H1 (cell line): ENCODE data around the gene ABHD2. TPM values are rescaled to one million over a fixed set of nuclear protein-coding genes. Genes with fewer than 3 reads are reported as not detected.

Experiments used
- CTCF ChIA-PET: fragments of 300-600 bp; sonication (Branson Sonifier 250); formaldehyde crosslinking; loops from one replicate; lab custom pipeline; 2021; ENCODE audit not compliant: partially characterized antibody; lab: Charles Lee
- POLR2A ChIA-PET: fragments of 300-600 bp; sonication (Branson Sonifier 250); formaldehyde crosslinking; loops from one replicate; lab custom pipeline; 2021; ENCODE audit warnings: inconsistent platforms; ENCODE audit not compliant: partially characterized antibody; lab: Charles Lee
- DNase-seq, 2 experiments: peaks; one replicate each; pipeline versions ENCODE4 v3.0.0 to v3.0.0-alpha.2; 2010 to 2022; ENCODE audit warnings: low spot score in 2 of 2, low read depth in 1 of 2, mixed read lengths in 1 of 2
- FAIRE-seq: peaks from 2 replicates; lab custom pipeline; 2011; peaks lifted over from hg19 to GRCh38; lab: Jason Lieb, UNC
- H2AFZ ChIP-seq: 2 replicates; pipeline ENCODE4 v1.8.1; 2012; ENCODE audit warnings: low read length, inconsistent platforms
- H2AK5ac ChIP-seq: 2 replicates; pipeline ENCODE4 v1.6.1; 2013; ENCODE audit warnings: low read depth, low read length
- H2BK120ac ChIP-seq: replicated peaks from 2 replicates; pipeline ENCODE3; 2013; ENCODE audit warnings: low read depth, low read length, inconsistent platforms
- H2BK12ac ChIP-seq: 2 replicates; pipeline ENCODE4 v1.6.1; 2013; ENCODE audit warnings: low read depth, low read length
- H2BK15ac ChIP-seq: 2 replicates; pipeline ENCODE4 v1.6.1; 2013; ENCODE audit warnings: low read length
- H2BK20ac ChIP-seq: 2 replicates; pipeline ENCODE4 v1.6.1; 2013; ENCODE audit warnings: low read length
- H2BK5ac ChIP-seq: 2 replicates; pipeline ENCODE4 v1.6.1; 2013; ENCODE audit warnings: low read depth, low read length
- H3K14ac ChIP-seq: 2 replicates; pipeline ENCODE4 v1.6.1; 2013; ENCODE audit warnings: inconsistent platforms; ENCODE audit not compliant: insufficient read length
- H3K18ac ChIP-seq: 2 replicates; pipeline ENCODE4 v1.6.1; 2013; ENCODE audit warnings: low read length; ENCODE audit errors: extremely low read depth
- H3K23ac ChIP-seq: 2 replicates; pipeline ENCODE4 v1.6.1; 2013; ENCODE audit warnings: inconsistent platforms; ENCODE audit not compliant: insufficient read length
- H3K23me2 ChIP-seq: 2 replicates; pipeline ENCODE4 v1.6.1; 2013; ENCODE audit warnings: low read depth, low read length
- H3K27ac ChIP-seq: 2 replicates; pipeline ENCODE4 v1.6.1; 2011; ENCODE audit warnings: low read depth, low read length, inconsistent platforms
- H3K27me3 ChIP-seq, 4 experiments: replicated peaks in 1 of 4; 1 replicate in 1 of 4; 2 replicates in 3 of 4; pipeline versions ENCODE4 v1.6.1 to v1.8.1; 2011 to 2013; ENCODE audit warnings: low read length in 3 of 4, mild to moderate bottlenecking in 3 of 4, inconsistent platforms in 2 of 4, mixed read lengths in 2 of 4, moderate library complexity in 1 of 4; ENCODE audit not compliant: control insufficient read depth in 3 of 4, insufficient read depth in 3 of 4; ENCODE audit errors: extremely low read depth in 1 of 4
- H3K36me3 ChIP-seq, 4 experiments: 2 replicates each; pipeline versions ENCODE4 v1.6.1 to v1.8.1; 2011 to 2013; ENCODE audit warnings: mild to moderate bottlenecking in 4 of 4, low read length in 3 of 4, moderate library complexity in 2 of 4, control low read depth in 1 of 4, inconsistent platforms in 1 of 4; ENCODE audit not compliant: insufficient read depth in 4 of 4, control insufficient read depth in 2 of 4
- H3K4ac ChIP-seq: replicated peaks from 2 replicates; pipeline ENCODE3; 2013; ENCODE audit warnings: low read length, low read depth, mixed read lengths, inconsistent platforms; ENCODE audit not compliant: insufficient read length
- H3K4me1 ChIP-seq, 4 experiments: replicated peaks in 1 of 4; 1 replicate in 1 of 4; 2 replicates in 3 of 4; pipeline versions ENCODE4 v1.6.1 to v1.8.1; 2011 to 2013; ENCODE audit warnings: low read length in 3 of 4, inconsistent platforms in 2 of 4, mixed read lengths in 1 of 4; ENCODE audit not compliant: insufficient read depth in 4 of 4, control insufficient read depth in 3 of 4
- H3K4me2 ChIP-seq, 2 experiments: 2 replicates each; pipeline versions ENCODE4 v1.6.1 to v1.8.1; 2011 to 2013; ENCODE audit warnings: low read depth in 2 of 2, low read length in 2 of 2, control low read depth in 1 of 2, inconsistent platforms in 1 of 2, mild to moderate bottlenecking in 1 of 2; ENCODE audit not compliant: insufficient read depth in 1 of 2
- H3K4me3 ChIP-seq, 4 experiments: fragments of 200-600, 300-600 bp in 1 of 4; sonication (generic), shearing (Covaris generic), sonication (Bioruptor Twin) in 1 of 4; 2 replicates each; pipeline versions ENCODE4 v1.5.1 to v1.8.1; 2011 to 2016; ENCODE audit warnings: low read length in 4 of 4, low read depth in 3 of 4, control low read depth in 2 of 4, inconsistent platforms in 2 of 4, mild to moderate bottlenecking in 2 of 4, mixed read lengths in 1 of 4, moderate library complexity in 1 of 4; ENCODE audit not compliant: insufficient read depth in 2 of 4; ENCODE audit errors: extremely low read depth in 1 of 4
- H3K56ac ChIP-seq: replicated peaks from 2 replicates; pipeline ENCODE3; 2013; ENCODE audit warnings: low read depth, mild to moderate bottlenecking, mixed read lengths, low read length, inconsistent platforms; ENCODE audit not compliant: insufficient read length
- H3K79me1 ChIP-seq: 2 replicates; pipeline ENCODE4 v1.6.1; 2013; ENCODE audit warnings: low read depth, low read length, control low read depth
- H3K79me2 ChIP-seq, 2 experiments: 2 replicates each; pipeline versions ENCODE4 v1.6.1 to v1.8.1; 2012 to 2013; ENCODE audit warnings: low read length in 2 of 2, mild to moderate bottlenecking in 2 of 2, inconsistent platforms in 1 of 2; ENCODE audit not compliant: insufficient read depth in 2 of 2, control insufficient read depth in 1 of 2
- H3K9ac ChIP-seq, 4 experiments: replicated peaks in 1 of 4; 1 replicate in 1 of 4; 2 replicates in 3 of 4; pipeline versions ENCODE4 v1.6.1 to v1.8.1; 2011 to 2013; ENCODE audit warnings: low read depth in 3 of 4, low read length in 3 of 4, control low read depth in 2 of 4, mild to moderate bottlenecking in 2 of 4, moderate library complexity in 2 of 4, inconsistent platforms in 1 of 4; ENCODE audit errors: extremely low read depth in 1 of 4
- H3K9me3 ChIP-seq, 2 experiments: 2 replicates each; pipeline versions ENCODE4 v1.6.1 to v1.8.1; 2012 to 2013; ENCODE audit warnings: mild to moderate bottlenecking in 2 of 2, moderate library complexity in 2 of 2, control low read depth in 1 of 2, inconsistent platforms in 1 of 2, low read depth in 1 of 2, low read length in 1 of 2, mixed read lengths in 1 of 2; ENCODE audit not compliant: insufficient read depth in 2 of 2
- H4K20me1 ChIP-seq, 2 experiments: replicated peaks in 1 of 2; 2 replicates each; pipeline versions ENCODE3 to v1.8.1; 2011 to 2013; ENCODE audit warnings: inconsistent platforms in 2 of 2, low read length in 2 of 2, mild to moderate bottlenecking in 1 of 2; ENCODE audit not compliant: insufficient read depth in 2 of 2, control insufficient read depth in 1 of 2
- H4K5ac ChIP-seq: 2 replicates; pipeline ENCODE4 v1.6.1; 2013; ENCODE audit warnings: low read length, low read depth, mixed read lengths, inconsistent platforms; ENCODE audit not compliant: insufficient read length
- H4K8ac ChIP-seq: 2 replicates; pipeline ENCODE4 v1.8.0; 2013; ENCODE audit warnings: mild to moderate bottlenecking, moderate library complexity, low read length, inconsistent platforms; ENCODE audit not compliant: insufficient read depth; ENCODE audit errors: extremely low read depth
- H4K91ac ChIP-seq: replicated peaks from 2 replicates; pipeline ENCODE3; 2013; ENCODE audit warnings: low read length, mixed read lengths, inconsistent platforms; ENCODE audit not compliant: insufficient read length
- GTF2F1 ChIP-seq: IDR thresholded peaks from 2 replicates; pipeline ENCODE4 v1.6.1; 2012; ENCODE audit warnings: low read depth, low read length, improper control_type of control experiment, borderline replicate concordance
- RAD21 ChIP-seq, 2 experiments: IDR thresholded peaks in 1 of 2; conservative IDR thresholded peaks in 1 of 2; 2 replicates each; pipeline ENCODE4 v1.6.1; 2011; ENCODE audit warnings: low read depth in 2 of 2, low read length in 2 of 2, improper control_type of control experiment in 1 of 2, inconsistent platforms in 1 of 2, mild to moderate bottlenecking in 1 of 2, moderate library complexity in 1 of 2
- WGBS, 2 experiments: shearing (Covaris generic) in 1 of 2; methylation state at CpG; one replicate each; pipeline versions ENCODE4 v1.1.6 to v1.1.7; 2013 to 2015; ENCODE audit warnings: low lambda C conversion rate in 2 of 2, mixed read lengths in 2 of 2, inconsistent platforms in 1 of 2, low coverage in 1 of 2, missing lambda C conversion rate in 1 of 2; ENCODE audit not compliant: insufficient replicate concordance in 2 of 2, insufficient coverage in 1 of 2, insufficient read length in 1 of 2; ENCODE audit errors: extremely low coverage in 1 of 2, missing lambda C conversion rate in 1 of 2; 5-methylcytosine and 5-hydroxymethylcytosine counted together
- polyA plus RNA-seq, 7 experiments: library from polyadenylated mRNA; depleted of rRNA in 3 of 7; stranded (reverse) in 5 of 7; unstranded in 2 of 7; fragments of >200 nt in 5 of 7; fragments of 200-250 nt in 2 of 7; gene quantifications; 1 replicate in 5 of 7; 2 replicates in 1 of 7; 4 replicates in 1 of 7; pipeline versions ENCODE4 v1.2.1 to v1.2.3, GENCODE V29; 2011 to 2013; ENCODE audit warnings: missing spikeins in 2 of 7, mixed read lengths in 2 of 7
- total RNA-seq: library from RNA; stranded (reverse); fragmentation: NEBNext Ultra II Directional; extraction: Animal tissue kit (Norgen Biotek cat#: 25700); gene quantifications from 2 replicates; pipeline ENCODE4 v1.2.1, GENCODE V29; 2021
- TF ChIP-seq, protein P1 (sequence below), 3 experiments: IDR thresholded peaks; 1 replicate in 2 of 3; 2 replicates in 1 of 3; pipeline versions ENCODE4 v1.5.1 to v1.6.1; 2011; ENCODE audit warnings: low read length in 3 of 3, mild to moderate bottlenecking in 3 of 3, inconsistent platforms in 2 of 3, low read depth in 1 of 3, moderate library complexity in 1 of 3; ENCODE audit not compliant: insufficient read depth in 1 of 3; ENCODE audit errors: control extremely low read depth in 1 of 3

ABHD2 gene
- total and polyA plus RNA-seq, 2 of the 8 experiments (the other 6 are each of a cell fraction or from before 2014, with no cell fraction given), result 9.1 to 23.7 TPM

- Histone ChIP-seq H3K79me2 (no peaks in the 10 kb centered on the region), H3K4ac (no peak overlapping the region), H3K23me2 (no peaks in the 10 kb centered on the region), H2AFZ (no peak overlapping the region), H2BK15ac (no peak overlapping the region), H3K4me3 (no peak overlapping the region), H2BK20ac (no peak overlapping the region), H3K9ac (no peak overlapping the region), H2AK5ac (no peak overlapping the region), H3K18ac (no peak overlapping the region), H4K8ac (no peak overlapping the region), H3K56ac (no peak overlapping the region), H4K20me1 (no peaks in the 10 kb centered on the region), H2BK120ac (no peak overlapping the region), H3K27ac (no peak overlapping the region), H3K23ac (no peak overlapping the region), H4K91ac (no peak overlapping the region), H3K27me3 (peaks cover 0 to 1% (median 0%) of the 10 kb centered on the region in 4 experiments; a peak in 1 of 7 replicates), H2BK12ac (no peak overlapping the region), H3K79me1 (no peaks in the 10 kb centered on the region), H2BK5ac (no peak overlapping the region), H4K5ac (no peak overlapping the region), H3K36me3 (no peaks in the 10 kb centered on the region), H3K4me2 (no peak overlapping the region), H3K9me3 (no peaks in the 10 kb centered on the region)
- DNase-seq, result no peak
- WGBS, 2 experiments, result 91% methylated on average over 9 of the region's 9 CpGs; no CpG with 5 or more reads in 1 of the 2 experiments
- no peak for FAIRE-seq
- POLR2A ChIA-PET, result interaction anchor here (1.0 to 1.7 kb wide), 3 partner anchors 8 to 12 kb away, joined by 3 to 7 read pairs (median 6); no protein-coding TSS in a partner anchor
- CTCF ChIA-PET, result interaction anchor here (0.6 to 3.4 kb wide), 22 partner anchors 9 to 1729 kb away, joined by 3 to 24 read pairs (median 4); no protein-coding TSS in a partner anchor
- TF ChIP-seq, protein P1, sequence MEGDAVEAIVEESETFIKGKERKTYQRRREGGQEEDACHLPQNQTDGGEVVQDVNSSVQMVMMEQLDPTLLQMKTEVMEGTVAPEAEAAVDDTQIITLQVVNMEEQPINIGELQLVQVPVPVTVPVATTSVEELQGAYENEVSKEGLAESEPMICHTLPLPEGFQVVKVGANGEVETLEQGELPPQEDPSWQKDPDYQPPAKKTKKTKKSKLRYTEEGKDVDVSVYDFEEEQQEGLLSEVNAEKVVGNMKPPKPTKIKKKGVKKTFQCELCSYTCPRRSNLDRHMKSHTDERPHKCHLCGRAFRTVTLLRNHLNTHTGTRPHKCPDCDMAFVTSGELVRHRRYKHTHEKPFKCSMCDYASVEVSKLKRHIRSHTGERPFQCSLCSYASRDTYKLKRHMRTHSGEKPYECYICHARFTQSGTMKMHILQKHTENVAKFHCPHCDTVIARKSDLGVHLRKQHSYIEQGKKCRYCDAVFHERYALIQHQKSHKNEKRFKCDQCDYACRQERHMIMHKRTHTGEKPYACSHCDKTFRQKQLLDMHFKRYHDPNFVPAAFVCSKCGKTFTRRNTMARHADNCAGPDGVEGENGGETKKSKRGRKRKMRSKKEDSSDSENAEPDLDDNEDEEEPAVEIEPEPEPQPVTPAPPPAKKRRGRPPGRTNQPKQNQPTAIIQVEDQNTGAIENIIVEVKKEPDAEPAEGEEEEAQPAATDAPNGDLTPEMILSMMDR (IDR thresholded peaks at IDR 0.05; ENCODE audit: control extremely low read depth in 1 of 3, insufficient read depth in 1 of 3, low read depth in 1 of 3, low read length in 3 of 3), result peak; percentile 1 to 39 (median 14); a peak in 2 of 4 replicates
- TF ChIP-seq RAD21 (IDR thresholded peaks at IDR 0.05 in 1 of 2, conservative IDR thresholded peaks at IDR 0.05 in 1 of 2; ENCODE audit: low read depth in 2 of 2, low read length in 2 of 2) (peak; percentile 36 to 40; a peak in 2 of 4 replicates), GTF2F1 (no peak)
- TF ChIP-seq, all 59 proteins: peak for 2
- Histone ChIP-seq H3K14ac (no peak overlapping the region), H3K4me1 (peaks cover 0 to 2% (median 1%) of the 10 kb centered on the region in 4 experiments; a peak in 1 of 7 replicates)
Measured at GRCh38 chr15:89104172-89104564, 15.9 kb downstream of the ABHD2 start.
